Measurements from ENCODE around the gene SRP68.

The SRP68 gene

DNA sequence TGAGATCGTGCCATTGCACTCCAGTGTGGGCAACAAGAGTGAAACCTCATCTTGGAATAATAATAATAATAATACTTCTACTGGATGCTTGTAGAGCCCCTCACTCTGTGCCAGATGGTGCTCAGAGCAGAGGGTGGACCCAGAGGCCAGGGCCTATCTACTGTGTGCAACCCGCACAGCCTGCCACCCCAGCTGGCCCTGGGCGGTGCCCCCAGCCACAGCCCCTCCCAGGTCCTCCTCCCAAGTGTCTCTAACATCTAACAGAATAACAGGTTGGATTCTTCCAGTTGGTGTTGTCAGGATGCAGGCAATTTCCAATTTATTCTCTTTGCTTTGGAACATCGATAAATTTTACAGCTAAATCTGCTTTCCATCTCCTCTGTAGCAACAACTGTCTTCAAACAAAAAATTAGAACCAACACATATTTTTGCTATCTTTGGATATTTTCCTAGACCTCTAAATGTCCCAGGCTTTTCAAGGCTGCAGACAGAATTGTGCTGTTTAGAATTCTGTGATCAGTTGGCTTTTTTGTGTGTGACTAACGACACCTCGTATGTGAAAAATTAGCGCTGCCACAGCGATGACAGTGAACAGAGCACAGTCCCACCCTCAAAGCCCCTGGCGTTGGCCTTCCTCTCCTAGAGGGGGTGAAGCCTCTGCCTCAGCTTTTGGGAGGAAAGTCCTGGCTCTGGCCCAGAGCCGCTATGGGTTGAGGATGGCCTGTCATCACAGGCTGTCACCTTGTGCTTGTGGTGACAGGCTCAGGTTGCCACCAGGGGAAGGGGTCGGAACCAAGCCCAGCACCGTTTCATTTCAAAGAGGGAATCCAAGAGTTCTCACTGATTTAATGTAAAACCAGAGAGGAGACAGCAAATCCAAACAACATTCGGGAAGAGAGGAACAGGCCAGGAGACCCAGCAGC, 37.6 kb downstream of the SRP68 start:
- no peak overlapping the region for H3K27ac ChIP-seq
- no peak for TF ChIP-seq ZFX (IDR thresholded peaks at IDR 0.05)
- TF ChIP-seq, protein P1, sequence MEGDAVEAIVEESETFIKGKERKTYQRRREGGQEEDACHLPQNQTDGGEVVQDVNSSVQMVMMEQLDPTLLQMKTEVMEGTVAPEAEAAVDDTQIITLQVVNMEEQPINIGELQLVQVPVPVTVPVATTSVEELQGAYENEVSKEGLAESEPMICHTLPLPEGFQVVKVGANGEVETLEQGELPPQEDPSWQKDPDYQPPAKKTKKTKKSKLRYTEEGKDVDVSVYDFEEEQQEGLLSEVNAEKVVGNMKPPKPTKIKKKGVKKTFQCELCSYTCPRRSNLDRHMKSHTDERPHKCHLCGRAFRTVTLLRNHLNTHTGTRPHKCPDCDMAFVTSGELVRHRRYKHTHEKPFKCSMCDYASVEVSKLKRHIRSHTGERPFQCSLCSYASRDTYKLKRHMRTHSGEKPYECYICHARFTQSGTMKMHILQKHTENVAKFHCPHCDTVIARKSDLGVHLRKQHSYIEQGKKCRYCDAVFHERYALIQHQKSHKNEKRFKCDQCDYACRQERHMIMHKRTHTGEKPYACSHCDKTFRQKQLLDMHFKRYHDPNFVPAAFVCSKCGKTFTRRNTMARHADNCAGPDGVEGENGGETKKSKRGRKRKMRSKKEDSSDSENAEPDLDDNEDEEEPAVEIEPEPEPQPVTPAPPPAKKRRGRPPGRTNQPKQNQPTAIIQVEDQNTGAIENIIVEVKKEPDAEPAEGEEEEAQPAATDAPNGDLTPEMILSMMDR (conservative IDR thresholded peaks at IDR 0.05): no peak

DNA sequence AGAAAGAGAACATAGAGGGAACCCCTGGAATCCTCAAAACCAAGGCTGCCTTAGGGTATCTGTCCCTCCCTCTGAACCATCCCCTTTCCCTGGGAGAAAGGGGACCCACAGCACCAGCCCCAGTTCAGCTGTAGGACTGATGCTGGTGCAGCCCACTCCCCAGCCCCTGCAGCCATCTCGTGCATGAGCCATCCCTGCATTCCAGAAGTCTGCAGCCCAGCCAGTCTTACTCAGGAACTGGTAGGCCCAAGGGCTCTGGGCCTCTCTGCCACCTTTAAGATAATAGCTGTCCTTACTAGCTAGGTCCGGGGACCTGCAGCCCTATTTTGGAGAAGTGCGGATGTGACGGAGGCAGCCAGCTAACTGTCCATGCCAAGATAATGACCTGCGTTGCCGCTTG, 39.2 kb downstream of the SRP68 start:
- H3K27ac ChIP-seq: no peak overlapping the region
- TF ChIP-seq, protein P1 (conservative IDR thresholded peaks at IDR 0.05): no peak
- no peak for TF ChIP-seq ZFX (IDR thresholded peaks at IDR 0.05)

DNA sequence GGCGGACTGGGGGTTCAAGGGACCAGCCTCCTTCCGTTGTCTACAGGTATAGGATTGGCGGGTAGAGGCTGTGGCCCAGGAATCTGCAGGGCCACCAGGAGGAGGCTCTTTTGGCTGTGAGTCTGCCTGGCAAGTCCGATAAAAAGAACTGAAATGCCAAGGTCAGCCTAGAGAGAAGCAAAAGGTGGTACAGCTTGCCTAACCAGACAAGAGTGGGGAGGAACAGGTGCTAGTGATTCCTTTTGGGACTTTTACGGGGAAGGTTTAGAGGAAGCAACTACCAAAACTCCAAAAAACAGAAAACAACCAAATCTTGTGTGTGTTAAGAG, 39.6 kb downstream of the SRP68 start:
- H3K27ac ChIP-seq: no peak overlapping the region

DNA sequence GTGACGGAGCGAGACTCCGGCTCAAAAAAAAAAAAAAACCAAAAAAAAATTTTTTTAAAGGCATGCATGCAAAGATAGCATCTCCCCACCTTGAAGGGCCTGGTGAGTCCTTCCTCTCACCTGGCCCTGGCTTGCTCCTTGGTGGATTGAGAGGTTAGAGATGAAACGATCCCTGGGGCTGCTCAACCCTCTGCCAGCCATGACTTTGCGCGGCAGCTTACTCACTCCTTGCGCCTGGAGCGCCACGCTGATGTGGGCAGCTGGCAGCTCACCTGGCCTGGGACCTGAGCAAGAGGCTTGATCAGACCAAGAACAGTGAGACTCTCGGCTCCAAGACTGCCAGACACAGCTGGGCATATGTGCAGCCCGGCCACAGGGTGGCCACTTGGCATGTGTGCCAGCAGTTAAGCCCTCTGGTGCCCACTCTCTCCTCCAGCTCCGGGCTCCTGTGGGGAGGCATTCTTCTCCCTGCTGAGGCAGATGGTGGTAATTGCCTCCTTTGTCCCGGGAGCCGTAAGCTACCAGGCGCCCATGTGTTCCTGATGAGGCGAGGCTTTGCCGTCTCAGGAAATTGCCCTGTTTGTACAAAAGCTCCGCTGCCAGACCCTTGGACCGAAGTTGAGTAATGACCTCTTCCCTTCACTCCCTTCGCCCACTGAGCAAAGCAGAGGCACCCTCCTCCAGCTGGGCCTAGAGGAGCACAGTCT, 40.1 kb downstream of the SRP68 start:
- no peak overlapping the region for H3K27ac ChIP-seq
- TF ChIP-seq, protein P1 (conservative IDR thresholded peaks at IDR 0.05): no peak
- TF ChIP-seq ZFX (IDR thresholded peaks at IDR 0.05): no peak

More for the DNA sequence above, 39.6 kb downstream of the SRP68 start:
- TF ChIP-seq, protein P1 (conservative IDR thresholded peaks at IDR 0.05): no peak
- TF ChIP-seq ZFX (IDR thresholded peaks at IDR 0.05): no peak

DNA sequence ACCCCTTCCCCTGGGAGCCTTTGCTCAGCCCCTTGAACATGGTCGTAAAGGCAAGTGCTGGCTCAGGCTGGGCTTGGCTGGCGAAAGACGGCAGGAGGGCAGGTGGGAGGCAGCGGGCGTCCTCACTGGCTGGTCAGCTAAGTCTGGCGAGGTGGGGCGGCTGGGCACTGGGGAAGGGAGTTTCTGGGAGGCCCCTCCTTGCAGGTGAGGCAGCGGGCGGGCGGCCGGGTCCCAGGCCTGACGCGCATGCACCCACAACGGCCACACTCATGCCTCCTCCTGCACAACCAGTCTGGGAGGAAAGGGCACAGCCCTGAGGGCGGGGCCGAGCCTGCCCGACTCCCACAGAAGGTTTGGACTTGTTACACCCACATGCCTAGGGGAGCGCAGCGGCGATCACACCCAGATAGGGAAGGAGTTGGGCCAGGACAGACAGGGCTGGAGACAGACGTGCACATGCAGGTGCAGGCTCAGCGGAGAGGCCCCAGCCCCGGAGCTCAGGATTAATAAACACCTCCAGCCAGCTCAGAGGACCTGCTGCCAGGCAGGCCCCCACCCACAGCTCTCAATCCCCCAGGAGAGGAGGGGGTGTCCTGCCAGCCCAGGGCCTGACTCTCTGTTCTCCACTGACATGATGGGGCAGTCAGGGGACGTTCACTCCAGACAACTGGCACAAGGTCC, 45.0 kb downstream of the SRP68 start, which contains the start of gene EVPL:
EVPL (minus strand) TSS at position 148 of the 681 bp plus-strand sequence; CDS start at position 40, 108 bp downstream.
- peak within 1 kb of the TSS; percentile 82 for H3K27ac ChIP-seq
- TF ChIP-seq ZFX (IDR thresholded peaks at IDR 0.05): no peak
- TF ChIP-seq, protein P1 (conservative IDR thresholded peaks at IDR 0.05): no peak

DNA sequence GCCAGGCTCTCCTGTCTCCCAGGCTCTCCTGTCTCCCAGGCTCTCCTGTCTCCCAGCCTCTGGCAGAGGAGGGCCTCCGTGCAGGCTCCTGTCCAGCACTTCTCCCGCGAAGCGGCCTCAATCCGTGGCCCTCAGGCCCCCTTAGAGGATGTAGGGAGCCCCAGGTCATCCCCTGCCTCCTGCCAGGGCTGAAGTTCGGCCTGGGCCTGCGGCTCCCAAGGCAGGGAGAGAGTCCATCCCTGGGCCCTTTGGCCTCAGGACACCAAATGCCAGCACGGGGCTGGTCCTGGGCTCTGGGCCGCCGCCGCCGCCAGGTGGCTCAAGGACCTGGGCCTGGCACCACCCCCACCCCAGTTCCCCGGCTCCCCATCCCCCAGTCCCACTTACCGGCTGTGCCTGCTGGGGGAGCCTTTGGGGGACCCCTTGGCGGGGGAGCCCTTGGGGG, 45.6 kb downstream of the SRP68 start:
- peak overlapping the region; percentile 82 for H3K27ac ChIP-seq
- TF ChIP-seq, protein P1 (conservative IDR thresholded peaks at IDR 0.05): no peak
- peak; percentile 61; the same call in 1 of the 2 replicates for TF ChIP-seq ZFX (IDR thresholded peaks at IDR 0.05)
